ENCODE results near the gene ZNF483.

DNA sequence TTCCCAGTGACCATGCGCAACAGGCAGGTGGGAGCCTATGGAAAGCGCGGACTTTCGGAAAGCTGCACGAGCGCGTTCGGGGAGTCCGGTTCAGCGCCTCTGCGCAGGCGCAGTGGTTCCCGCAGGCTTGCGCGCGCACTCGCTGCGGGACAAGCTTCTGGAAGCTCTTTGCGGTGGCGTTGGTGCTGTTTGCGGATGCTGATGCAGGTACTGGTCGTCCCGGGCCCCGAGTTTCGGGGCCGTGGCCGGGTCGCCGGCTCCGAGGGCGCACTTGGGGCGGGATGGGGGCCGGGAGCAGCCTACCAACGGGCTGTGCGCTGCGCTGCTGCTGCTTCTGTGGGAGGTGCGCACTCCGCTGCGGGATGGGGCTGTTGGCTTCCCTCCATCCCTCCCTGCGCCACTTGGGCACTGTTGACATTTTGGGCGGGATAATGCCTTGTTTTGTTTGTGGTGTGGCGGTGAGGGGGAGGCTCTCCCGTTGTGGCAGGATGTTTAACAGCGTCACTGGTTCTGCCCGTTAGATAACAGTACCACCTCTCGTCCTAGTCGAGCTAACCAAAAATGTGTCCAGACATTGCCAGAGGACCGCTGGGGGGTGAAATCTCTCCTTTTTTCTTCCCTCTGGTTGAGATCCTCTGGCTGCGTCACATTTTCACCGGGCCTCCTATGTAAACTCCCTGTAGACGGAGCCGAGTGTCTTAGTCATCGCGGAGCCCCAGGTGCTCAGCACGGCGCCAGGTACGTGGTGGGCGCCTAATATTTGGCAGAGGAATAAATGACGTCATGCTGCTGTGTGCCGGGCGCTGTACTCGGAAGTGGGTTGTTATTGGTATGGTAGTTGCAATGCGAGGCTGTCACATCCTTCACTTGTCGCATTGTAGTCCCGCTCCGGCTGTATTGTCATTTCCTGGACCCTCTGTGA, at the start of gene ZNF483:
- TF ChIP-seq GABPA (IDR thresholded peaks at IDR 0.05; ENCODE audit: low read depth) (no peak), EZH2phosphoT487 (IDR thresholded peaks at IDR 0.05; ENCODE audit: borderline replicate concordance, low read depth) (no peak), RCOR1 (IDR thresholded peaks at IDR 0.05; ENCODE audit: low read length) (no peak), MXI1 (IDR thresholded peaks at IDR 0.05; ENCODE audit: low read depth, low read length) (no peak; the same call in 1 of the 2 replicates)
- TF ChIP-seq, protein P1, sequence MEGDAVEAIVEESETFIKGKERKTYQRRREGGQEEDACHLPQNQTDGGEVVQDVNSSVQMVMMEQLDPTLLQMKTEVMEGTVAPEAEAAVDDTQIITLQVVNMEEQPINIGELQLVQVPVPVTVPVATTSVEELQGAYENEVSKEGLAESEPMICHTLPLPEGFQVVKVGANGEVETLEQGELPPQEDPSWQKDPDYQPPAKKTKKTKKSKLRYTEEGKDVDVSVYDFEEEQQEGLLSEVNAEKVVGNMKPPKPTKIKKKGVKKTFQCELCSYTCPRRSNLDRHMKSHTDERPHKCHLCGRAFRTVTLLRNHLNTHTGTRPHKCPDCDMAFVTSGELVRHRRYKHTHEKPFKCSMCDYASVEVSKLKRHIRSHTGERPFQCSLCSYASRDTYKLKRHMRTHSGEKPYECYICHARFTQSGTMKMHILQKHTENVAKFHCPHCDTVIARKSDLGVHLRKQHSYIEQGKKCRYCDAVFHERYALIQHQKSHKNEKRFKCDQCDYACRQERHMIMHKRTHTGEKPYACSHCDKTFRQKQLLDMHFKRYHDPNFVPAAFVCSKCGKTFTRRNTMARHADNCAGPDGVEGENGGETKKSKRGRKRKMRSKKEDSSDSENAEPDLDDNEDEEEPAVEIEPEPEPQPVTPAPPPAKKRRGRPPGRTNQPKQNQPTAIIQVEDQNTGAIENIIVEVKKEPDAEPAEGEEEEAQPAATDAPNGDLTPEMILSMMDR (IDR thresholded peaks at IDR 0.05) = no peak
